ENCODE data around the gene CD99L2.

- TF ChIP-seq MYC (IDR thresholded peaks at IDR 0.05; ENCODE audit: insufficient read depth, insufficient read length, insufficient replicate concordance, low read length, severe bottlenecking) (no peak), ATF3 (IDR thresholded peaks at IDR 0.05; ENCODE audit: borderline replicate concordance, extremely low read depth, low read depth, low read length) (no peak), RCOR1 (conservative IDR thresholded peaks at IDR 0.05; ENCODE audit: low read depth, low read length) (no peak), CTCF (IDR thresholded peaks at IDR 0.05 in 2 of 3, conservative IDR thresholded peaks at IDR 0.05 in 1 of 3; ENCODE audit: control insufficient read depth in 2 of 3, extremely low read depth in 1 of 3, insufficient read depth in 1 of 3, low read depth in 3 of 3, low read length in 3 of 3) (no peak), NRF1 (conservative IDR thresholded peaks at IDR 0.05; ENCODE audit: low read depth, low read length) (no peak), MTA3 (IDR thresholded peaks at IDR 0.05; ENCODE audit: borderline replicate concordance, low read length) (no peak), POLR2AphosphoS5 (IDR thresholded peaks at IDR 0.05; ENCODE audit: low read length) (no peak), ZBTB11 (CRISPR knock-in tag; IDR thresholded peaks at IDR 0.05) (no peak), EP300 (IDR thresholded peaks at IDR 0.05; ENCODE audit: borderline replicate concordance in 1 of 2, control insufficient read depth in 1 of 2, low read depth in 2 of 2, low read length in 2 of 2) (no peak), RAD21 (IDR thresholded peaks at IDR 0.05; ENCODE audit: insufficient read depth, low read depth, low read length) (no peak), RBBP5 (conservative IDR thresholded peaks at IDR 0.05) (no peak), MEF2B (IDR thresholded peaks at IDR 0.05; ENCODE audit: partially characterized antibody, poor library complexity, severe bottlenecking) (no peak), GABPA (IDR thresholded peaks at IDR 0.05; ENCODE audit: low read depth) (no peak)
Observed at GRCh38 chrX:150821971-150822370, 76.5 kb downstream of the CD99L2 start.

All from GM12878 (cell line).